Measurements from ENCODE around the gene CNTRL. TPM values are rescaled to one million over a fixed set of nuclear protein-coding genes. Genes with fewer than 3 reads are reported as not detected.

The CNTRL gene
- total RNA-seq, 1 experiment from 2014 or later: 11.6 TPM

DNA sequence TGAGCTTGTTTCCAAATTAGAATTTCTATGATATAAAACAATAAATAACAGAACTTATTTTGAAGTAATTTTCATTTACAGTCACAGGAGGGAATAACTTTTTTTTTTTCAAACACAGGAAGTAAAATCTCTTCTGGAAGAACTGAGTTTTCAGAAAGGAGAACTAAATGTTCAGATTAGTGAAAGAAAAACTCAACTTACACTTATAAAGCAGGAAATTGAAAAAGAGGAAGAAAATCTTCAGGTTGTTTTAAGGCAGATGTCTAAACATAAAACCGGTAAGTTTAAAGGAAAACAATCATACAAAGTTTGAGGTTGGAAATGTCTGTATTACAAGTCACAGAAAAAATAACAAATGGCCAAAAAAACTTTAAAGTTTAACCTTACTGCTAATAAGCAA is 85.3 kb downstream of the CNTRL start:
- no peaks in the 10 kb centered on the region for H3K27me3 Mint-ChIP-seq (ENCODE audit: low read depth)
- H3K23me2 ChIP-seq (ENCODE audit: insufficient read length, low read depth, low read length, poor library complexity, severe bottlenecking): no peaks in the 10 kb centered on the region
- H3K56ac ChIP-seq (ENCODE audit: insufficient read length, low read depth, low read length): no peak overlapping the region
- no peaks in the 10 kb centered on the region for H3K9me3 ChIP-seq (ENCODE audit: control insufficient read depth, low read depth, low read length)
- no peak overlapping the region for H2BK120ac ChIP-seq (ENCODE audit: low read depth, low read length, poor library complexity, severe bottlenecking)
- H4K91ac ChIP-seq (ENCODE audit: insufficient read length, low read depth, low read length): no peak overlapping the region
- H3K4me3 Mint-ChIP-seq: no peak overlapping the region
- no peak for DNase-seq
- H3K36me3 Mint-ChIP-seq (ENCODE audit: insufficient read depth in 1 of 3, low read depth in 3 of 3): peaks cover 0 to 46% (median 26%) of the 10 kb centered on the region in 3 experiments; a peak in 5 of 7 replicates
- H2BK5ac ChIP-seq (ENCODE audit: insufficient read length, low read length): no peak overlapping the region
- H3K4me2 ChIP-seq (ENCODE audit: insufficient read depth, insufficient read length, low read length): no peak overlapping the region
- H3K14ac ChIP-seq (ENCODE audit: insufficient read depth, low read length): no peak overlapping the region
- no peaks in the 10 kb centered on the region for H3K9me3 Mint-ChIP-seq
- no peak overlapping the region for H2BK15ac ChIP-seq (ENCODE audit: low read depth, low read length)
- H3K4me1 Mint-ChIP-seq: no peaks in the 10 kb centered on the region
- H3K18ac ChIP-seq (ENCODE audit: insufficient read length, low read depth, low read length): no peak overlapping the region
- no peaks in the 10 kb centered on the region for H4K20me1 ChIP-seq (ENCODE audit: control insufficient read depth, insufficient read depth, insufficient read length)
- H2BK20ac ChIP-seq (ENCODE audit: low read depth, low read length, poor library complexity, severe bottlenecking): no peak overlapping the region
- no peak overlapping the region for H4K8ac ChIP-seq (replicated peaks; ENCODE audit: insufficient read length, low read depth, low read length)
- H3K27ac Mint-ChIP-seq: no peak overlapping the region
- H3K4ac ChIP-seq (ENCODE audit: low read depth, low read length): no peak overlapping the region
- no peak overlapping the region for H3T11ph ChIP-seq (ENCODE audit: low read length)
- H2AK5ac ChIP-seq (ENCODE audit: insufficient read length, low read length): no peak overlapping the region
- H3K27me3 ChIP-seq (ENCODE audit: insufficient read depth, low read length): no peaks in the 10 kb centered on the region
- no peak overlapping the region for H2BK12ac ChIP-seq (ENCODE audit: insufficient read length, low read depth, low read length)
- WGBS (ENCODE audit: extremely low coverage, insufficient read length, low lambda C conversion rate): no CpG with 5 or more reads among the region's 1 CpG
- H3K79me2 ChIP-seq (ENCODE audit: insufficient read depth, low read length): no peaks in the 10 kb centered on the region
- no peak overlapping the region for H3K9ac ChIP-seq (ENCODE audit: extremely low read depth, insufficient read length, low read length)
- no peaks in the 10 kb centered on the region for H3K79me1 ChIP-seq (ENCODE audit: insufficient read depth, low read depth, low read length, poor library complexity, severe bottlenecking)
- no peak overlapping the region for H3K23ac ChIP-seq (ENCODE audit: insufficient read length, low read depth, low read length)
- no peaks in the 10 kb centered on the region for H3K4me1 ChIP-seq (ENCODE audit: insufficient read depth, low read length)
- no peak overlapping the region for H2AFZ ChIP-seq (ENCODE audit: low read length)
- TF ChIP-seq, protein P1, sequence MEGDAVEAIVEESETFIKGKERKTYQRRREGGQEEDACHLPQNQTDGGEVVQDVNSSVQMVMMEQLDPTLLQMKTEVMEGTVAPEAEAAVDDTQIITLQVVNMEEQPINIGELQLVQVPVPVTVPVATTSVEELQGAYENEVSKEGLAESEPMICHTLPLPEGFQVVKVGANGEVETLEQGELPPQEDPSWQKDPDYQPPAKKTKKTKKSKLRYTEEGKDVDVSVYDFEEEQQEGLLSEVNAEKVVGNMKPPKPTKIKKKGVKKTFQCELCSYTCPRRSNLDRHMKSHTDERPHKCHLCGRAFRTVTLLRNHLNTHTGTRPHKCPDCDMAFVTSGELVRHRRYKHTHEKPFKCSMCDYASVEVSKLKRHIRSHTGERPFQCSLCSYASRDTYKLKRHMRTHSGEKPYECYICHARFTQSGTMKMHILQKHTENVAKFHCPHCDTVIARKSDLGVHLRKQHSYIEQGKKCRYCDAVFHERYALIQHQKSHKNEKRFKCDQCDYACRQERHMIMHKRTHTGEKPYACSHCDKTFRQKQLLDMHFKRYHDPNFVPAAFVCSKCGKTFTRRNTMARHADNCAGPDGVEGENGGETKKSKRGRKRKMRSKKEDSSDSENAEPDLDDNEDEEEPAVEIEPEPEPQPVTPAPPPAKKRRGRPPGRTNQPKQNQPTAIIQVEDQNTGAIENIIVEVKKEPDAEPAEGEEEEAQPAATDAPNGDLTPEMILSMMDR (conservative IDR thresholded peaks at IDR 0.05): no peak
- no peak overlapping the region for H3K27ac ChIP-seq (ENCODE audit: insufficient read length, low read depth, low read length)
- no peak overlapping the region for H4K5ac ChIP-seq (ENCODE audit: insufficient read length, low read depth, low read length)
